GM12878 (cell line): ENCODE measurements around the gene SBF1. TPM values are rescaled to one million over a fixed set of nuclear protein-coding genes. Genes with fewer than 3 reads are reported as not detected.

Experiments
- ATAC-seq: fragments of 200-7000 bp; cut with Tn5 transposase; 3 replicates; pipeline ENCODE4 v1.9.1; 2020; ENCODE audit warnings: mild to moderate bottlenecking, moderate library complexity
- BruUV-seq: library from RNA; stranded (reverse); fragments of 400-500 nt; replicated peaks from 2 replicates; lab custom pipeline; 2021; lab: Mats Ljungman, UMichigan
- CTCF ChIA-PET: fragments of 300-600 bp; sonication (Branson Sonifier 250); formaldehyde crosslinking; extraction: SDS; loops from one replicate; lab custom pipeline; 2021; ENCODE audit warnings: inconsistent platforms; lab: Yijun Ruan, JAX
- POLR2A ChIA-PET: fragments of 350-600 bp; formaldehyde crosslinking; extraction: SDS; loops from one replicate; lab custom pipeline; 2021; ENCODE audit warnings: inconsistent platforms; lab: Charles Lee
- RAD21 ChIA-PET: fragments of 300-600 bp; sonication (Branson Sonifier 250); formaldehyde crosslinking; loops from one replicate; lab custom pipeline; 2023; ENCODE audit warnings: antibody characterized with exemption; ENCODE audit not compliant: unreplicated experiment; lab: Charles Lee
- SMC1A ChIA-PET: fragments of 300-600 bp; sonication (Branson Sonifier 250); formaldehyde crosslinking; loops from one replicate; lab custom pipeline; 2023; ENCODE audit not compliant: unreplicated experiment, uncharacterized antibody; lab: Charles Lee
- DNase-seq: peaks from one replicate; pipeline ENCODE4 v3.0.0-alpha.2; 2011; ENCODE audit warnings: low read depth, low spot score
- FAIRE-seq: peaks from 3 replicates; lab custom pipeline; 2011; peaks lifted over from hg19 to GRCh38; lab: Jason Lieb, UNC
- H2AFZ ChIP-seq: 2 replicates; pipeline ENCODE4 v1.6.0; 2011; ENCODE audit warnings: low read depth, low read length, control low read depth; ENCODE audit not compliant: control insufficient read depth
- H3K27ac ChIP-seq: 2 replicates; pipeline ENCODE4 v1.5.1; 2011; ENCODE audit warnings: control low read depth; ENCODE audit not compliant: control insufficient read depth, insufficient read depth
- H3K27me3 ChIP-seq, 2 experiments: replicated peaks in 1 of 2; 2 replicates each; pipeline versions ENCODE4 v1.6.0 to v1.6.1; 2011; ENCODE audit warnings: low read length in 1 of 2; ENCODE audit not compliant: control insufficient read depth in 2 of 2, insufficient read depth in 2 of 2
- H3K36me3 ChIP-seq, 2 experiments: 2 replicates each; pipeline ENCODE4 v1.5.1; 2011; ENCODE audit warnings: low read length in 1 of 2; ENCODE audit not compliant: control insufficient read depth in 2 of 2, insufficient read depth in 2 of 2
- H3K4me1 ChIP-seq: 2 replicates; pipeline ENCODE4 v1.6.1; 2011; ENCODE audit warnings: mild to moderate bottlenecking, low read length, moderate library complexity, mixed read lengths; ENCODE audit not compliant: control insufficient read depth, insufficient read depth
- H3K4me2 ChIP-seq: 2 replicates; pipeline ENCODE4 v1.6.0; 2011; ENCODE audit warnings: control low read depth; ENCODE audit not compliant: control insufficient read depth, insufficient read depth
- H3K4me3 ChIP-seq: fragments of 200-600 bp; sonication (generic); 2 replicates; pipeline ENCODE4 v1.5.1; 2016
- H3K79me2 ChIP-seq: 2 replicates; pipeline ENCODE4 v1.6.0; 2011; ENCODE audit warnings: low read length; ENCODE audit not compliant: control insufficient read depth, insufficient read depth
- H3K9ac ChIP-seq: 2 replicates; pipeline ENCODE4 v1.8.0; 2011; ENCODE audit warnings: low read length, control low read depth, mixed read lengths; ENCODE audit not compliant: control insufficient read depth, insufficient read depth
- H3K9me3 ChIP-seq: replicated peaks from 3 replicates; pipeline ENCODE4 v1.5.1; 2011; ENCODE audit warnings: mild to moderate bottlenecking, low read length; ENCODE audit not compliant: control insufficient read depth, insufficient read depth
- H4K20me1 ChIP-seq: 2 replicates; pipeline ENCODE4 v1.6.0; 2011; ENCODE audit not compliant: control insufficient read depth, insufficient read depth
- CBFB ChIP-seq: IDR thresholded peaks from 2 replicates; pipeline ENCODE4 v1.6.1; 2016; ENCODE audit warnings: antibody characterized with exemption, low read depth
- CHD4 ChIP-seq: fragments of 200-600 bp; sonication (generic); IDR thresholded peaks from 2 replicates; pipeline ENCODE4 v1.6.1; 2016; ENCODE audit warnings: mild to moderate bottlenecking
- EED ChIP-seq: sonication (generic); IDR thresholded peaks from 2 replicates; pipeline ENCODE4 v1.6.1; 2016; ENCODE audit warnings: antibody characterized with exemption, low read depth
- HDAC2 ChIP-seq: fragments of 200-600 bp; sonication (generic); IDR thresholded peaks from 2 replicates; pipeline ENCODE4 v1.6.1; 2017
- IRF5 ChIP-seq: fragments of 450-650 bp; IDR thresholded peaks from 2 replicates; pipeline ENCODE4 v1.6.1; 2017; ENCODE audit warnings: borderline replicate concordance
- KDM1A ChIP-seq: fragments of 200-600 bp; sonication (generic); IDR thresholded peaks from 2 replicates; pipeline ENCODE4 v1.6.1; 2016; ENCODE audit warnings: borderline replicate concordance
- MTA2 ChIP-seq: fragments of 450-650 bp; IDR thresholded peaks from 2 replicates; pipeline ENCODE4 v1.6.1; 2016; ENCODE audit warnings: low read depth, mild to moderate bottlenecking, moderate library complexity
- NRF1 ChIP-seq: conservative IDR thresholded peaks from 2 replicates; pipeline ENCODE4 v1.6.1; 2011; ENCODE audit warnings: mild to moderate bottlenecking, low read depth, low read length, improper control_type of control experiment
- POLR2AphosphoS5 ChIP-seq: IDR thresholded peaks from 2 replicates; pipeline ENCODE4 v1.6.1; 2011; ENCODE audit warnings: mild to moderate bottlenecking, low read length, inconsistent platforms
- RAD21 ChIP-seq: IDR thresholded peaks from 2 replicates; pipeline ENCODE4 v1.6.1; 2011; ENCODE audit warnings: mild to moderate bottlenecking, low read depth, low read length, moderate library complexity; ENCODE audit not compliant: insufficient read depth
- RAD51 ChIP-seq: fragments of 450-650 bp; IDR thresholded peaks from 2 replicates; pipeline ENCODE4 v1.6.1; 2016; ENCODE audit warnings: moderate library complexity, mild to moderate bottlenecking, inconsistent platforms
- SREBF1 ChIP-seq: IDR thresholded peaks from 2 replicates; pipeline ENCODE4 v1.6.1; 2012; ENCODE audit warnings: mild to moderate bottlenecking, low read length
- SUZ12 ChIP-seq: fragments of 200-600 bp; sonication (generic); IDR thresholded peaks from one replicate; pipeline ENCODE4 v1.6.1; 2018; ENCODE audit warnings: antibody characterized with exemption, mild to moderate bottlenecking; ENCODE audit not compliant: unreplicated experiment
- ZBTB40 ChIP-seq: fragments of 450-650 bp; IDR thresholded peaks from 2 replicates; pipeline ENCODE4 v1.6.1; 2016; ENCODE audit warnings: mild to moderate bottlenecking, moderate library complexity, borderline replicate concordance
- ZNF592 ChIP-seq: fragments of 450-650 bp; IDR thresholded peaks from 2 replicates; pipeline ENCODE4 v1.6.1; 2017; ENCODE audit warnings: mild to moderate bottlenecking, moderate library complexity
- ZSCAN29 ChIP-seq: fragments of 450-650 bp; IDR thresholded peaks from 2 replicates; pipeline ENCODE4 v1.6.1; 2017; ENCODE audit warnings: mild to moderate bottlenecking, moderate library complexity
- WGBS: methylation state at CpG from one replicate; pipeline ENCODE4 v1.1.6; 2016; ENCODE audit warnings: low lambda C conversion rate; ENCODE audit not compliant: insufficient replicate concordance, insufficient coverage; ENCODE audit errors: missing lambda C conversion rate; 5-methylcytosine and 5-hydroxymethylcytosine counted together
- in situ Hi-C: fragments of 300-500 bp; cut with MboI; formaldehyde crosslinking; loops from 9 replicates; pipeline ENCODE4 v1.14.3; 2018; ENCODE audit warnings: mixed read lengths
- intact Hi-C: fragments of 100-400 bp; cut with micrococcal nuclease; formaldehyde crosslinking; loops from one replicate; pipeline ENCODE4 v1.14.2; 2022; ENCODE audit not compliant: unreplicated experiment
- polyA plus RNA-seq, 11 experiments: library from polyadenylated mRNA; depleted of rRNA in 4 of 11; unstranded in 6 of 11; stranded (reverse) in 5 of 11; fragments of >200 nt; fragmentation: Nextera tagmentation in 4 of 11; fragmentation: Illumina TruSeq in 1 of 11; extraction: Ambion mirVana in 4 of 11; extraction: Trizol in 1 of 11; gene quantifications; 1 replicate in 1 of 11; 2 replicates in 10 of 11; pipeline versions ENCODE4 v1.2.1 to v1.2.3, GENCODE V29; 2011 to 2016; ENCODE audit warnings: inconsistent platforms in 2 of 11, missing spikeins in 2 of 11, low read depth in 1 of 11
- total RNA-seq, 4 experiments: library from RNA; depleted of rRNA in 3 of 4; stranded (reverse); fragments of >200 nt in 3 of 4; fragmentation: Illumina TruSeq in 1 of 4; extraction: Trizol in 1 of 4; gene quantifications; 2 replicates each; pipeline versions ENCODE4 v1.2.1 to v1.2.3, GENCODE V29; 2013 to 2021

SBF1 gene
- total and polyA plus RNA-seq, 10 of the 15 experiments (the other 5 are each of a cell fraction or from before 2014, with no cell fraction given), result 0.23 to 95.0 (median 17.8) TPM

GRCh38 chr22:50517495-50518260, 42.8 kb upstream of the SBF1 start:
- ChIA-PET RAD21 (interaction anchor here (1.3 kb wide), 1 partner anchor 8 kb away, joined by 3 read pairs; no protein-coding TSS in a partner anchor), CTCF (no interaction called here)
- H3K4me2 ChIP-seq, result no peak overlapping the region
- H2AFZ ChIP-seq, result no peak overlapping the region
- H3K9me3 ChIP-seq, result no peaks in the 10 kb centered on the region
- in situ Hi-C loops, result no loop called here
- no peak overlapping the region for H3K9ac ChIP-seq
- H4K20me1 ChIP-seq, result no peaks in the 10 kb centered on the region
- no TSS peak for BruUV-seq
- H3K4me3 ChIP-seq, result no peak overlapping the region
- TF ChIP-seq NRF1 (no peak), ZBTB40 (no peak), ZSCAN29 (no peak), SREBF1 (no peak), POLR2AphosphoS5 (no peak), ZNF592 (no peak), RAD21 (no peak), HDAC2 (no peak), IRF5 (no peak), EED (no peak), CBFB (no peak), KDM1A (no peak), CHD4 (no peak), RAD51 (no peak), SUZ12 (no peak), MTA2 (no peak)
- TF ChIP-seq, all 136 proteins: peak for 0
- intact Hi-C loops, result no loop called here
- ChIA-PET SMC1A (no interaction called here), POLR2A (interaction anchor here (0.5 kb wide), 1 partner anchor 26 kb away, joined by 3 read pairs; no protein-coding TSS in a partner anchor)
- H3K27me3 ChIP-seq, result no peaks in the 10 kb centered on the region
- no peak overlapping the region for H3K27ac ChIP-seq
- FAIRE-seq (no peak), ATAC-seq (no peak), DNase-seq (no peak)
- WGBS, result 92% methylated on average over 20 of the region's 20 CpGs
- H3K4me1 ChIP-seq, result no peaks in the 10 kb centered on the region; the same call in 1 of the 2 replicates
- H3K36me3 ChIP-seq, result peaks cover 6 to 38% of the 10 kb centered on the region in 2 experiments; a peak in 3 of 4 replicates
- H3K79me2 ChIP-seq, result peaks cover 16% of the 10 kb centered on the region
